PC-9 (cell line): ENCODE measurements around the gene ST6GALNAC2. TPM values are rescaled to one million over a fixed set of nuclear protein-coding genes. Genes with fewer than 3 reads are reported as not detected.
A peak's percentile ranks its signal among the peaks of the same experiment; 100 is the strongest.

Experiments
- BruUV-seq: library from RNA; stranded (reverse); fragments of 400-500 nt; replicated peaks from 2 replicates; lab custom pipeline; 2021; lab: Mats Ljungman, UMichigan
- CTCF ChIA-PET: fragments of 300-600 bp; sonication (Branson Sonifier 250); formaldehyde crosslinking; loops from one replicate; lab custom pipeline; 2022; ENCODE audit warnings: antibody characterized with exemption; lab: Charles Lee
- POLR2A ChIA-PET: fragments of 300-600 bp; sonication (Branson Sonifier 250); formaldehyde crosslinking; loops from one replicate; lab custom pipeline; 2022; ENCODE audit warnings: antibody characterized with exemption; ENCODE audit not compliant: unreplicated experiment; lab: Charles Lee
- DNase-seq, 2 experiments: peaks; one replicate each; pipeline versions ENCODE4 v3.0.0 to v3.0.0-alpha.2; 2015 to 2022; ENCODE audit warnings: mixed read lengths in 1 of 2
- H2AFZ ChIP-seq: fragments of 200-600 bp; sonication (generic); 2 replicates; pipeline ENCODE4 v1.8.1; 2017; ENCODE audit warnings: antibody characterized with exemption
- H3F3A ChIP-seq: fragments of 200-600 bp; sonication (generic); 2 replicates; pipeline ENCODE4 v1.8.1; 2017; ENCODE audit warnings: antibody characterized with exemption, mild to moderate bottlenecking, low read depth; ENCODE audit not compliant: insufficient read depth
- H3K27ac ChIP-seq: fragments of 200-600 bp; sonication (generic); 2 replicates; pipeline ENCODE4 v1.6.1; 2016; ENCODE audit warnings: mixed run types
- H3K27me3 ChIP-seq: fragments of 200-600 bp; sonication (generic); 2 replicates; pipeline ENCODE4 v1.6.1; 2016; ENCODE audit warnings: low read depth, mixed run types; ENCODE audit not compliant: insufficient read depth
- H3K36me3 ChIP-seq: fragments of 200-600 bp; sonication (generic); 2 replicates; pipeline ENCODE4 v1.6.1; 2016; ENCODE audit warnings: low read depth, mixed run types
- H3K4me1 ChIP-seq: fragments of 200-600 bp; sonication (generic); replicated peaks from 2 replicates; pipeline ENCODE4 v1.6.1; 2016; ENCODE audit warnings: mixed run types; ENCODE audit not compliant: insufficient read depth
- H3K4me2 ChIP-seq: fragments of 200-600 bp; sonication (generic); 2 replicates; pipeline ENCODE4 v1.6.1; 2017; ENCODE audit warnings: mixed run types
- H3K4me3 ChIP-seq: fragments of 200-600 bp; sonication (generic); 2 replicates; pipeline ENCODE4 v1.6.1; 2016; ENCODE audit warnings: mixed run types
- H3K79me2 ChIP-seq: fragments of 200-600 bp; sonication (generic); 2 replicates; pipeline ENCODE4 v1.6.1; 2017; ENCODE audit warnings: low read depth, mixed run types
- H3K9me2 ChIP-seq: fragments of 200-600 bp; sonication (generic); 2 replicates; pipeline ENCODE4 v1.8.1; 2017; ENCODE audit warnings: mild to moderate bottlenecking; ENCODE audit not compliant: insufficient read depth
- H3K9me3 ChIP-seq: fragments of 200-600 bp; sonication (generic); 2 replicates; pipeline ENCODE4 v1.8.1; 2016; ENCODE audit warnings: low read depth; ENCODE audit not compliant: insufficient read depth
- H4K20me1 ChIP-seq: fragments of 200-600 bp; sonication (generic); 2 replicates; pipeline ENCODE4 v1.8.1; 2017; ENCODE audit not compliant: insufficient read depth
- CTCF ChIP-seq: fragments of 200-600 bp; sonication (generic); conservative IDR thresholded peaks from 2 replicates; pipeline ENCODE4 v1.6.1; 2017; ENCODE audit warnings: mixed run types, antibody characterized with exemption, mild to moderate bottlenecking, moderate library complexity
- EZH2 ChIP-seq: fragments of 200-600 bp; sonication (generic); IDR thresholded peaks from 2 replicates; pipeline ENCODE4 v1.8.0; 2017; ENCODE audit warnings: antibody characterized with exemption, low read depth
- intact Hi-C: fragments of 100-400 bp; cut with micrococcal nuclease; formaldehyde crosslinking; loops from one replicate; pipeline ENCODE4 v1.10.0; 2022; ENCODE audit not compliant: unreplicated experiment
- total RNA-seq: library from RNA; stranded (reverse); gene quantifications from 2 replicates; pipeline ENCODE4 v1.2.3, GENCODE V29; 2021

ST6GALNAC2 gene
- total RNA-seq, 1 experiment from 2014 or later: 15.5 TPM

DNA sequence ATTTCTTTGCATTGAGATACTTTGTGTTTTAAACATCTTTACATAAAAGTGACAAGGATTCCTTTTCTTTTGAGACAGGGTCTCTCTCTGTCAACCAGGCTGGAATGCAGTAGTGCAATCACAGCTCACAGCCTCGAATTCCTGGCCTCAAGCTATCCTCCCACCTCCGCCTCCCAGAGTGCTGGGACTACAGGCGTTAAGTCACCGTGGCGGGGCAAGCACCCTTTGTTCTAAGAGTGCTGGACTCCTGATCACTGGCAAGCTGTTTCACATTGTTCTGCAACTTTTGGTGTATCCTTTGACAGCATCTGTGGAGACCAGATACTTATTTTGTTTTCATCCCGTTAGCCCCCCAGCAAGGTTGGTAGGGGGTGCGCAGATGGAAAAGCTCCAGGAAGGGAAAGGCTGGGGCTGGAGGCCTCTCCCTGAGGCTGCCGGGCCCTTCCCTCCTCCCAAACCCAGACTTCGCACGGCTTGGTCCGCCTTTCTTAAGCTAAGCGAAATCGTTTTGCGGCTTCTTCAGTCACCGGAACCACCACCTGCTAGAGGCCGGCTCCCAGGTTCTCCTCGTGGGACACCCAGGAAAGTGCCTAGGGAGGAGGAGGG lies 1.1 kb downstream of the ST6GALNAC2 start:
- Histone ChIP-seq H3K27ac (no peak overlapping the region), H4K20me1 (no peaks in the 10 kb centered on the region), H3K4me3 (no peak overlapping the region), H3K4me1 (no peaks in the 10 kb centered on the region), H3K27me3 (no peaks in the 10 kb centered on the region), H3K36me3 (no peaks in the 10 kb centered on the region), H2AFZ (no peak overlapping the region), H3K9me3 (no peaks in the 10 kb centered on the region), H3K4me2 (no peak overlapping the region), H3F3A (peaks cover 4% of the 10 kb centered on the region; the same call in 1 of the 2 replicates), H3K79me2 (no peaks in the 10 kb centered on the region), H3K9me2 (no peaks in the 10 kb centered on the region)
- ChIA-PET POLR2A (interaction anchor here (0.6 to 0.7 kb wide), 2 partner anchors 26 to 155 kb away, joined by 3 to 4 read pairs; no protein-coding TSS in a partner anchor), CTCF (interaction anchor here (1.1 kb wide), 1 partner anchor 22 kb away, joined by 4 read pairs; no protein-coding TSS in a partner anchor)
- no peak for TF ChIP-seq EZH2
- TF ChIP-seq CTCF: no peak
- BruUV-seq: TSS peak; percentile 75
- intact Hi-C loops: no loop called here
- DNase-seq: no peak

DNA sequence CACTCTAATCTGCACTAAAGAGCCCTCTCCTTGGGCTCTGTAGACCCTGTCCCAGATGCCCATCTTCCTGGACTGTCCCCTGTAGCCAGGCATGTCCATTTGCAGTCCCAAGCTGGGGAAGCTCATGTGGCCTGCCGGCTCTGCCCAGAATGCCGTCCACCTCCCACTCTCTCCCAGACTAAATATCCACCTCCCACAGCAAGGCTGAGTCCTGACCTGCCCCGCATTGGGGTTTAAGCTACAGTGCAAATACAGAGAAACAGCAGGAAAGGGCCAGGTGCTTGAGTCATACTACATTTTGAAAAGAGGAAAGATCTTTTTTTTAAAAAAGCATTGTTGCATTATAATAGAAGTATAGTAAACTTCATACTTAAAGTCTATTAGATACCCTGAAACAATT lies 3.0 kb downstream of the ST6GALNAC2 start:
- H3K79me2 ChIP-seq: no peaks in the 10 kb centered on the region
- H3K27me3 ChIP-seq: no peaks in the 10 kb centered on the region
- H3K9me3 ChIP-seq: no peaks in the 10 kb centered on the region
- no peak overlapping the region for H3K4me2 ChIP-seq
- no peaks in the 10 kb centered on the region for H3K36me3 ChIP-seq
- no peak for DNase-seq
- POLR2A ChIA-PET: interaction anchor here (0.6 kb wide), 1 partner anchor 83 kb away, joined by 3 read pairs; no protein-coding TSS in a partner anchor
- no peaks in the 10 kb centered on the region for H3K9me2 ChIP-seq
- intact Hi-C loops: no loop called here
- no peak overlapping the region for H3K4me3 ChIP-seq
- BruUV-seq: no TSS peak
- peaks cover 4% of the 10 kb centered on the region; the same call in 1 of the 2 replicates for H3F3A ChIP-seq
- H3K27ac ChIP-seq: no peak overlapping the region
- H3K4me1 ChIP-seq: no peaks in the 10 kb centered on the region
- TF ChIP-seq CTCF (no peak), EZH2 (no peak)
- no peak overlapping the region for H2AFZ ChIP-seq
- no peaks in the 10 kb centered on the region for H4K20me1 ChIP-seq
- CTCF ChIA-PET: interaction anchor here (0.7 kb wide), 1 partner anchor 41 kb away, joined by 6 read pairs; no protein-coding TSS in a partner anchor

GRCh38 chr17:76581515-76581914 lies 4.1 kb downstream of the ST6GALNAC2 start:
- H3K4me2 ChIP-seq: no peak overlapping the region
- no peak overlapping the region for H3K27ac ChIP-seq
- H4K20me1 ChIP-seq: no peaks in the 10 kb centered on the region
- intact Hi-C loops: no loop called here
- no peaks in the 10 kb centered on the region for H3K79me2 ChIP-seq
- H3K4me3 ChIP-seq: no peak overlapping the region
- H3K9me3 ChIP-seq: no peaks in the 10 kb centered on the region
- no peaks in the 10 kb centered on the region for H3K36me3 ChIP-seq
- no peak for DNase-seq
- H3K9me2 ChIP-seq: no peaks in the 10 kb centered on the region
- H2AFZ ChIP-seq: no peak overlapping the region
- no TSS peak for BruUV-seq
- peaks cover 4% of the 10 kb centered on the region; the same call in 1 of the 2 replicates for H3F3A ChIP-seq
- H3K4me1 ChIP-seq: no peaks in the 10 kb centered on the region
- CTCF ChIA-PET: interaction anchor here (0.6 kb wide), 2 partner anchors 12 to 87 kb away, joined by 4 to 5 read pairs; a partner anchor contains a TSS
- TF ChIP-seq EZH2 (no peak), CTCF (no peak)
- POLR2A ChIA-PET: no interaction called here
- H3K27me3 ChIP-seq: no peaks in the 10 kb centered on the region
